ENCODE data around the gene DDX39A.

- TF ChIP-seq SUZ12 (IDR thresholded peaks at IDR 0.05) (no peak), FOXM1 (IDR thresholded peaks at IDR 0.05; ENCODE audit: borderline replicate concordance) (no peak), SP1 (IDR thresholded peaks at IDR 0.05) (no peak), ARNT (IDR thresholded peaks at IDR 0.05) (no peak), ZNF384 (IDR thresholded peaks at IDR 0.05) (no peak), PKNOX1 (IDR thresholded peaks at IDR 0.05) (peak; percentile 53; the same call in 1 of the 2 replicates)
Measured at GRCh38 chr19:14450168-14450874, 31.2 kb upstream of the DDX39A start.

Data from HEK293T (cell line).